Caki2 (cell line): ENCODE measurements around the gene AGMO. TPM values are rescaled to one million over a fixed set of nuclear protein-coding genes. Genes with fewer than 3 reads are reported as not detected.

ENCODE experiments used
- total RNA-seq: library from RNA; depleted of rRNA; stranded (reverse); fragments of >200 nt; shearing (Covaris generic); gene quantifications from 2 replicates; pipeline ENCODE4 v1.2.3, GENCODE V29; 2014; ENCODE audit warnings: low replicate concordance; rRNA removed

The AGMO gene
- total RNA-seq, 1 experiment from 2014 or later, result 1.3 TPM

Other genes starting within 250 kb of the AGMO start
- not detected in 2 replicates for gene MEOX2, start 124.7 kb upstream of the AGMO start, total RNA-seq